HTERT RPE-1 (cell line): ENCODE data around the gene STK24.
"Not testable (repeated sequence)": the region's sequence is repeated elsewhere in the genome, so short reads cannot be mapped to it uniquely, and the experiment has no call there.

Source experiments
- in situ Hi-C: fragments of 300-500 bp; cut with MboI; formaldehyde crosslinking; loops from 4 replicates; pipeline ENCODE4 v1.14.3; 2020; ENCODE audit warnings: low sequenced_read_pairs

STK24 gene

DNA sequence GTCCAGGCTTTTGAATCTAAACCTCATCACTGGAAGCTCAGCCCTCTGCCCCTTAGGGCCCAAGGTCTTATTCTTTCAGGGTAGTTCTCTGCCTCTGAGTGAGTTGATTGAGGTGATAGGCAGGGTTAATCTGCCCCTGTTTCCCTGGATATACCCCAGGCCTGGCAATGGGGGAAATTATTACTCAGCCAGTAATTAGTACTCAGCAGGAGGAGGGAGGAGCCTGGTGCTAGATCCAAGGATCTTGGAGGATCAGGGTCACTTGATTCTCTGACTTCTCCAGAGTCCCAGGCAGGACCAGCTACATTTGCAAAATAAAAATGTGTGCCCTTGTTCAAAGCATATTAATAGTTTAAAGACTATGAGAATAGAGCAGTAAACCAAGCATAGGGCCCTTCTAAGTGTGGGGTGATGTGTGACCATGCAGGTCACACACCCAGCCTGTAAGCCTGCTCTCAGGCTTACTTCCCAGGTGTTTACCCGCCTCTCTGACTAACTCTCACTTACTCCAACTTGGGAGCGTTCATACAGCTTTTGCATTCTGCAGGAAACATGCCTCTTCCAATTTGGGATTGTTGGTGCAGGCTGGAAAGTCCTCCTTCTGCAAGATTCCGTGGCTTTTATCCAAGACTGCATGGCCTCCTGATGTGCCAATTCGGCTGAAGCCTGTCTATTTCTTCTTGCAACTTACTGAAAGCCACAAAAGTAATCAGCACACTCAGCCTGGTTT lies 7.9 kb upstream of the STK24 start:
- in situ Hi-C loops = no loop called here

DNA sequence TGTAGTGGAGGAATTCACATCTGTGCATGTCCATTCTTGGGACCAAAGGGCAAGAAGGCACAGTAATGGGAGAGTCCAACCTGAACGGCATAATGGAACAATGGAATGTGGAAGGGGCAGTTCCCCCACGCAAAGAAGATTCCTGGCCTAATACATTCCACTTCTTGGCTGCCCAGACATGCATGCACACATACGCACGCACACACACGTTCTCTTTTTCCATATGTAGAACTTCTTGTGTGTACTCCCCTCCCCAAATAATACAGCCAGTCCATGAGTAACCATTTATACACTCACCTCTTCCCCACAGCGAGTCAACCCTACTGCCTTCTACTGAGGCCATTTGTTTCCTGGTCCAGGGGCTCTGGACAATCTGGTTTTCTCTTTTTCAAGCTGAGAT lies 6.0 kb upstream of the STK24 start:
- in situ Hi-C loops = no loop called here

DNA sequence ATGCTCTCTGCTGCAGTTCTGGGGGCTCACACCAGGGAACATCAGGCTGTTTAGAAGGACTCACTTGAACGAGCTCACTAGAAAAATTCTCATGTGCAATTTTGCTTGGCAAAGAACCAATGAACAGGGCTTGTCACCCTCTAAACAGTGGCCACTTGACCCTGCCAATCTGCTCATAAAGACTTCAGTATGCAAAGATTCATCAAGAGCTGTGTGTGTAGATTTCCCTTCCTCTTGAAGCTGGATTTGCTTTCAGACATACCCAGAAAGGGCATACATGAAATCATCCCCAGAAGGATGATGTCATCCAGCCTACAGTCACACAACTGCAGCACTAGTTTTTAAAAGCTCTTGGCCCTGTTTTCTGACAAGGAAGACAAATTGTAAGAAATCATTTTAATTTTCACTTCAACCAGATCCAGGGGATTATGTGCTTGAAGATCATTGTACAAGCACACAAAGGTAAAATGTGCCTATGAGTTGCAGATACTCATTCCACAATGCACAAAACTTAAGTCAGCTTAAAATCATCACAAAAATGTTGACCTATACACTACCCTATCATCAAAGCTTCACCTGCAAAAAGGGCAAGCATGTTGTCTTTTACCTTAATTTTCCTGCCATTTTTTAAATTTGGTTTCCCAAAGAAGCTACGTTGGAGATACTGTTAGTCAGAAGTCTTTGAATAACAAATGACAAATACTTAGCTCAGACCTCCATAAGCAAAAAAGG lies 5.2 kb upstream of the STK24 start:
- in situ Hi-C loops = no loop called here

- in situ Hi-C loops = no loop called here
Measured at GRCh38 chr13:98581381-98581780, 4.5 kb upstream of the STK24 start.

GRCh38 chr13:98580420-98580819 lies 3.5 kb upstream of the STK24 start:
- in situ Hi-C loops = no loop called here

GRCh38 chr13:98577836-98578285 lies 954 bp upstream of the STK24 start:
- in situ Hi-C loops = no loop called here

- in situ Hi-C loops = no loop called here
Measured at GRCh38 chr13:98576200-98576945, 534 bp downstream of the STK24 start.

- in situ Hi-C loops = no loop called here
Measured at GRCh38 chr13:98575904-98576199, 1.1 kb downstream of the STK24 start.

DNA sequence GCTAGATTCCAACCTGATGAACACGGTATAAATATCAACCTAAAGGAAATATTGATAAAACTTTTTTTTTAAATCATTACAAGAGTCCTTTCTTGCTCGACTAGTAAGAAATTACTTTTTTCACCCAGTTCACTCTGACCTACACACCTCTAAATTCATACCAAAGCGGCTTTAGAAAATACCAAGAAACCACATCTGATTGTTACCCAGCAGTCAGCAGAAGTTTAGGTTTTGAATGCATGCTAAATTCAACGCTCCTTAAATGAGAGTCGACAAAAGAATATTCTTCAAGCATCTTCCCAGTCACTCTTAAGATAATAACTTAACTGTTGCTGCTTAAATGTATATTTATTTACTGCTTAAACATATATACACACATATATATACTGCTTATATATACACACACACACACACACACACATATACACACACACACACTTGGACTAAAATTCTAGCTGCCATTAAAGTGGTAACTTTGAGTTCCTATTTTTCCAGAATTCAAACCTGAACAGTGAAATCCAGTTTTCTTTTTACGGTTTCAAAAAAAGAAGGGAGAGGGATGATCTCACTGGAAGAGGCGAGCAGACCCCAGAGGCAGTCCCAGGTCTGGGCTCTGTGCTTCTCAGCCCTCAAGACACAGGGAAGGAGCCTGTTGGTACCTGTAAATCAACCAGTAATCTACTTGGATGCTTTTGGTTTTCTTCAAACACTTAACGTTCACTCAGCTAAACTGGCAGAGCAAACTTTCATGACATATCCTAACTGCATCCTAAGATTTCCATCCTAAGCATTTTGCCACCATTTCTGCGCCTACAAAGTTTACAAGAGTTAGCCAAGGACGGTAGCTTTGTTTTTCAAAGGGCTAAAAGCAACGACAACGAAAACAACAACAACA lies 1.7 kb downstream of the STK24 start:
- in situ Hi-C loops = no loop called here

DNA sequence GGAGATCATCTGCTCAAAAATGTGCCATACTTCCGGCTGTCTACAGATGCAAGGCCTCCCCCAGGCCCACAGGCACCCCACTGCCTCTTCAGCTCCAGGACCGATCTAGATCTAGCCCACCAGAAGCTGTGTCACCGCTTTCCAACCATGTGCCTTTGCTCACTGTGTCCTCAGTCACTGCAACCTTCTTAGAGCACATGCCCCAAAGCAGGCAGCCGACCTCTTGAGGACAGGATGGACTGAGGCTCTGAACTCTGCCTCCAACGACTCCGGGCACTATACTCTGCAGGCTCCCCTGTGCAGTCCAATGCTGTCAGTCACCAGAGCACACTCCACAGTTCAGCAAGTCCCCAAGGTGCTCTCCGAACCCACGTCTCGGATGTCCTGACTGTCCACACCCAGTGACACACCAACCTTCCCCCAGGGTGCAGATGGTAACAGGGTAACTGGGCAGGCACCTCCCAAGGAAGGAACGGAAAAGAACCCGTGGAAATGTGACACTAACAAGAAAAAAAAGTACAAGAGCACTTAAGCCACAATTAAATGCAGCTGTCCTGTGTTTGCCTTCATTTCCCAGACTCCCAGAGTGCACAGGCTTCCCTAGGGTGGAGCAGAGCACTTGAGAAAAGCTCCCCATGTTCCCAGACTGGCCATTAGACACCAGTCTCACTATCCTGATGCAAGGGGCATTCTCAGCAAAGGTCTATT lies 4.8 kb downstream of the STK24 start:
- in situ Hi-C loops = no loop called here

- in situ Hi-C loops = no loop called here
Measured at GRCh38 chr13:98570929-98571372, 6.0 kb downstream of the STK24 start.

- in situ Hi-C loops = not testable (repeated sequence)
Measured at GRCh38 chr13:98569494-98570367, 7.2 kb downstream of the STK24 start.

- in situ Hi-C loops = no loop called here
Measured at GRCh38 chr13:98568918-98569317, 8.0 kb downstream of the STK24 start.

DNA sequence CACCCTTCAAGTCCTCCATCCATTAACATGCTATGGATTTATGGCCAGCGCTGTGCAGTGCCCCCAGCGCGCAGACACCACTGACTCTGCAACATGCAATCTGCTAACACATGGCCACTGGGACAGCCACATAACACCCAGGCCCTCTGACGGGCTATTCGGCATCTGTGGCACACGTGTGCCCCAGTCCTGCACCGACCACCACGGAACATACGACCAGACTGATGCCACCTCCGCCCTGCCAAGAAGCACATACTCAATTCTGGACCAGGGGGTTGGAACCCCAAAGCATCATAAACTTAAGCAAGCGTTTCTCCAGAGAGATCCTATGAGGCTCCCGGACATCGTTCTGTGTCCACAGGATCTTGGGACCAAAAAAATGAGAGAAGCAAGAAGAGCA lies 9.8 kb downstream of the STK24 start:
- in situ Hi-C loops = no loop called here

DNA sequence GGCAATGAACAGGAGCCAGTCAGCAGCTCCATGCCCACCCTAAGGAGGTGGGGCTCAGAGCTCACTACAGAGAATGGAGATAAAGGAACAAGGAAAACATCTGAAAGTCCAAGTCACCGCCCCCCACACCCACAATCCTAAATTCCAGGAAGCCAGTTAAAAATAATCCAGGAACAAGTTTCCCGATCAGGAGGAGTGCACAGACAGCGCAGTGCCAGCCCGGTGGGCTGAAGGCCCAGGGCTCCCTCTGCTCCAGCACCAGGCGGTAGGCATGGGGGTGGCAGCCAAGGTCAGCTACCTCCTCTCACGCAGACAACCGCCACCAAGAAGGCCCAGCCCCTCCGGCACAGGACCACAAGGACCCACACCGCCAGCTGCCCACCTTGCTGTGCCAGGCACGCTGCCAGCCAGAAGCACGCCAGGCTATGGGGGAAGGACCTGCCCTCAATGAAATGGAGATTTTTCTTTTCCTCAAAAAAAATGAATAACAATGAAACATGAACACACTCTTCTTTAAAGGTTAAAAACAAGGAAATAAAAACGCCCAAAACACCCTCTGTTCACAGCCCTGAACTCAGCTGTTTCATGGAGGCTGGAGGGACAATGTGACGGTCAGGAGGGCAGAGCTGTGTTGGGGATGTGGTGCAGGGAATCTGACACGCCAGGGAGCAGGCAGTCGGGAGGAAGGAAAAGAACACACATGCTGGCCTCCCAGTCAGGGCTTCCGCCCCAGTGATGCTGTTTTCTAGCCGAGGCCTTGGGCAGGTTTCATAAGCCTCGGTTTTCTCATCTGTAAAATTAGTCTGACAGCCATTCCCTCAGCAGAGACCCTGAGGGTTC lies 11.0 kb downstream of the STK24 start:
- in situ Hi-C loops = no loop called here

DNA sequence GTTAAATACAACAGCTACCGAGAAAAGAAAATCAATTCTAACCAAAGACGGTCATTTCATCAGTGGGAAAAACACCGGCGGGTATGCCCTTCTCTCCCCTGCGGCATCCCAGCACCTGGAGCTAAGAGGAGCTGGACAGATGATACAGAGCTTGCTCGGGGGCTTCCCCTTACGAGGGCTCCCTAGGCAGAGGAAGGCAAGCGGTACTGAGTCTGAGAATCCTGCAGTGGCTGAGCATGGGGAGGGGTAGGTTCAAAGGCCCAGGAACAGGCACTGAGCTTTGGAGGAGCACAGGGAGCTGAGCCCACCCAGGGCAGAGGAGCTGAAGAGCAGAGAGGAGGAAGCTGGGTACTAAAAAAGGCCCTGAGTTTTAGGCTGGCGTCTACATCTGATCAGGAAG lies 12.7 kb downstream of the STK24 start:
- in situ Hi-C loops = no loop called here

DNA sequence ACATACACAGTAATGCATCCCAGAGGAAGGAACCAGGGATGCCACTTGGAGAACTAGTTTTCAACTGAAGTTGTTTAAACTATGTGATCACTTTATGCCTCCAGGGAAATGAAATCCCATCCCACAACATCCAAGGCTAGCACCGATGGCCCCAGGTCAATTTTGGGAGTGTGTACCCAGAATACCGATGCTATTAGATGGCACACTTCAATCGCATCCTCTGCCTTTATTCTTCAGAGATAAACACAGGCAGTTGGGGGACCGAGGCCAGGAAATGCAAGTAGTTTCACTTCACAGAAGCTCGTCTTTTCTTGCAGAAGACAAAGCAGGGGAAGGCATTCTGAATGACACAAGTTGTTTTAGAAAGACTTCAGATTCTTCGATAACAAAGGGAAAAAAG lies 13.8 kb downstream of the STK24 start:
- in situ Hi-C loops = no loop called here

GRCh38 chr13:98559169-98559568 lies 17.7 kb downstream of the STK24 start:
- in situ Hi-C loops = no loop called here
